Activated CD4-positive, alpha-beta T cell treated with anti-CD3 and anti-CD28 coated beads, Interleukin-2, amount 10 ng/mL, durations not matched to agents 7 days and 5 days (primary cell): ENCODE results near the gene VDR. TPM values are rescaled to one million over a fixed set of nuclear protein-coding genes. Genes with fewer than 3 reads are reported as not detected.
A peak's percentile ranks its signal among the peaks of the same experiment; 100 is the strongest.

Experiments used
- CTCF ChIA-PET: fragments of 350-600 bp; sonication (Branson Sonifier 250); formaldehyde crosslinking; loops from one replicate; lab custom pipeline; 2021; ENCODE audit warnings: antibody characterized with exemption; lab: Charles Lee
- POLR2A ChIA-PET: fragments of 350-600 bp; sonication (Branson Sonifier 250); formaldehyde crosslinking; loops from one replicate; lab custom pipeline; 2021; ENCODE audit warnings: antibody characterized with exemption; lab: Charles Lee
- DNase-seq: peaks from one replicate; pipeline ENCODE4 v3.0.0-alpha.2; 2020
- H3K27ac Mint-ChIP-seq: one replicate; pipeline ENCODE4 v1.8.0; 2021; ENCODE audit warnings: mild to moderate bottlenecking, moderate library complexity, mixed read lengths
- H3K27me3 Mint-ChIP-seq: one replicate; pipeline ENCODE4 v1.8.0; 2021; ENCODE audit warnings: mixed read lengths
- H3K36me3 Mint-ChIP-seq: one replicate; pipeline ENCODE4 v1.8.0; 2021; ENCODE audit warnings: low read depth, mixed read lengths
- H3K4me1 Mint-ChIP-seq: one replicate; pipeline ENCODE4 v1.8.0; 2021; ENCODE audit warnings: mixed read lengths
- H3K4me3 Mint-ChIP-seq: one replicate; pipeline ENCODE4 v1.8.0; 2021; ENCODE audit warnings: mild to moderate bottlenecking, moderate library complexity, mixed read lengths
- H3K9me3 Mint-ChIP-seq: one replicate; pipeline ENCODE4 v1.8.0; 2021; ENCODE audit warnings: mixed read lengths
- total RNA-seq, 2 experiments: library from RNA; stranded (reverse); gene quantifications; one replicate each; pipeline ENCODE4 v1.2.3, GENCODE V29; 2021

VDR gene
- total RNA-seq, 2 experiments from 2014 or later = 16.4 to 17.3 TPM

DNA sequence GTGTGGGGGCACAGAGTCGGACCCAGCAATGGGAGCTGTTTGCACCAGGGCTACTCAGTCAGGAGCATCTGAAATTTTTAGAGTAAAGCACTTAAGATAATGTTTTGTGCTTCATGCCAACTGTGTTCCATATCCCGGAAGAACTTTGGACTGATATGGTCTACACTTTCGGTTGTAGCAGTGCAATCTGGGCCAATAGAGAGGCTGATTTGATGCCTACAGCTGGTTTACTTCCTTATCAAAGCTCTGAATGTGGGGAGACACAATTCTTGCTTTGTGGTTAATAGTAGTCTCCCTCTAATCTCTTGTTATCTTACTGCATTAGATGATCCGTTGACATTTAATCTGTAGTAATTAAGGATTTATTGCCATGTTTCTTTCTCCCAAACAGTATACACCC lies 7.8 kb upstream of the VDR start:
- CTCF ChIA-PET = interaction anchor here (1.0 to 2.3 kb wide), 5 partner anchors 8 to 74 kb away, joined by 3 to 7 read pairs (median 4); partner anchors contain the start of genes TMEM106C and VDR
- POLR2A ChIA-PET = no interaction called here
- Mint-ChIP-seq H3K27me3 (peaks cover 47% of the 10 kb centered on the region), H3K9me3 (no peaks in the 10 kb centered on the region), H3K36me3 (no peaks in the 10 kb centered on the region), H3K4me1 (no peaks in the 10 kb centered on the region), H3K27ac (no peak overlapping the region), H3K4me3 (no peak overlapping the region)
- DNase-seq = no peak

DNA sequence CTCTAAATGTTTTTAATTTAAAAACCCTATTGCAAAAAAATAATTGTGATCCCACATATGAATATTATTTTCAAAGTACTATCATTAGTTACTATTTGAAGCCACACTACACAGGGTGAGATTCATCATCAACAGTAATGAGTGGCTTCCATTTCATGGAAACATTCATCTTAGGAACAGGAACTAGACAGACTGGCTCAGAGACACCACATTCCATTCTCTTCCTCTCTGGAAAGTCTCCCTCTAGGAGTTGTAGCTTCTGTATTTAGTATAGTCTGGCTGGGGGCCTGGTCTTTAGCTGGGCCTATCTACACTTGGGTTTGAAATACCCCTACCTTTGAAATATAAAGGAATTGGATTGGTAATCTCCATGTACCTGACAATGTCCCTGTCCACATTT lies 6.2 kb upstream of the VDR start:
- H3K27me3 Mint-ChIP-seq = peaks cover 53% of the 10 kb centered on the region
- H3K4me3 Mint-ChIP-seq = no peak overlapping the region
- no peak overlapping the region for H3K27ac Mint-ChIP-seq
- no peak for DNase-seq
- H3K36me3 Mint-ChIP-seq = no peaks in the 10 kb centered on the region
- H3K4me1 Mint-ChIP-seq = no peaks in the 10 kb centered on the region
- no peaks in the 10 kb centered on the region for H3K9me3 Mint-ChIP-seq
- POLR2A ChIA-PET = no interaction called here
- CTCF ChIA-PET = interaction anchor here (0.8 kb wide), 1 partner anchor 37 kb away, joined by 3 read pairs; no protein-coding TSS in a partner anchor

DNA sequence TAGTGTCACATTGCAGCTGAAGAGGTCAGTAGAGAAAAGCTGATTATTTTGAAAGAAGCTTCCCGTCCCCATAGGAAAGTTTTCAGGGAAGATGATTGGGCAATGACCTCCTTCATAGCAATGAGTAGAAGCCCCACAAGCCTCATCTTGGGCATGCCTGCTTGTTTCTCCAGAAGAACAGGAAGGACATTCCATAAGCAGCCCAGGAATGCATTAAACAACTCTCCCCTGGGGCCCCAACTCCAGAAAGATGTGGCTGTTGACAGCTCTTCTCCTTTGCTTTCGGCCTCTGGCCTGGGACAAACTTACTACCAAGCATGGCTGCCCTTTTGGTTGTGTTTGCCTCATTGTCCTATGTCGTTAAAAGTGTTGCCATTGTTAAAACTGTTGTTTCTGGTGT lies 5.7 kb upstream of the VDR start:
- H3K27me3 Mint-ChIP-seq = peaks cover 58% of the 10 kb centered on the region
- CTCF ChIA-PET = interaction anchor here (0.9 to 1.1 kb wide), 2 partner anchors 53 to 78 kb away, joined by 3 to 4 read pairs; partner anchors contain the start of gene TMEM106C
- H3K27ac Mint-ChIP-seq = no peak overlapping the region

DNA sequence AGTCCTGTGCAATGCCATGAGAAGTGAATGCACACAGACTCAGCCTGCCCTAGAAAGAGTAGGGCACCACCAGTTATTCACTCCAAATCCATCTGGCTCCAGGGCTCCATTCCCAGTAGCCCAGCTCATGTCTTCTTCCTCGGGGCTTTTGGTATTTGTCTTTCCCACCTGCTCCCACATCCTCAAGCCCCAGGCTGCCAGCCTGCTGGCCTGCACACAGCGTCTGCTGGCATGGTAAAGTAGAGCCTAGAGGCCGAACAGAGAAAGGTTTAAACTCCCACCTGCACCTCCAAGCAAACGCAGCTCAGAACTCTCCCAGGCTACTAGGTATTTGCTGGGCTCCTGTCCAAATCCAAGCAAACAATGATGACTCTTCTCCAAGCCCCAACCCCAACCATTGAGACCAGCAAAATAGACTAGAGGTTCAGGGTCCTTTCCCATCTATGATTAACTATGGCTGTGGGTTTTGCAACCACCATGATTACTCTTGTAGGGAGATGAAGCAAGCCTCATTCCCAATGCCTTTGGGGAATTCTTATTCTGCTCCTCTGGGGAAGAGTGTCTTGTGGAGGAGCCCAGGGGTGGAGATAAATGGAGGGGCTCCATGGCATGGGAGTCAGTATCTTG lies 5.2 kb upstream of the VDR start:
- Mint-ChIP-seq H3K9me3 (no peaks in the 10 kb centered on the region), H3K27me3 (peaks cover 59% of the 10 kb centered on the region), H3K36me3 (no peaks in the 10 kb centered on the region), H3K4me1 (peaks cover 4% of the 10 kb centered on the region), H3K4me3 (no peak overlapping the region), H3K27ac (no peak overlapping the region)
- DNase-seq = no peak
- ChIA-PET POLR2A (no interaction called here), CTCF (interaction anchor here (0.6 to 1.1 kb wide), 3 partner anchors 53 to 113 kb away, joined by 3 to 4 read pairs (median 3); partner anchors contain the start of gene TMEM106C)

More for the DNA sequence above, 5.7 kb upstream of the VDR start:
- Mint-ChIP-seq H3K4me1 (peaks cover 3% of the 10 kb centered on the region), H3K4me3 (no peak overlapping the region), H3K36me3 (no peaks in the 10 kb centered on the region), H3K9me3 (no peaks in the 10 kb centered on the region)
- POLR2A ChIA-PET = no interaction called here
- no peak for DNase-seq

GRCh38 chr12:47908738-47909137 lies 3.9 kb upstream of the VDR start:
- Mint-ChIP-seq H3K36me3 (no peaks in the 10 kb centered on the region), H3K4me1 (peaks cover 12% of the 10 kb centered on the region), H3K27me3 (peaks cover 53% of the 10 kb centered on the region), H3K9me3 (no peaks in the 10 kb centered on the region), H3K27ac (no peak overlapping the region), H3K4me3 (no peak overlapping the region)
- ChIA-PET CTCF (no interaction called here), POLR2A (no interaction called here)
- no peak for DNase-seq

GRCh38 chr12:47907851-47908454 lies 3.2 kb upstream of the VDR start:
- peaks cover 48% of the 10 kb centered on the region for H3K27me3 Mint-ChIP-seq
- H3K9me3 Mint-ChIP-seq = no peaks in the 10 kb centered on the region
- no peak overlapping the region for H3K27ac Mint-ChIP-seq
- H3K4me1 Mint-ChIP-seq = peaks cover 20% of the 10 kb centered on the region
- no peaks in the 10 kb centered on the region for H3K36me3 Mint-ChIP-seq
- POLR2A ChIA-PET = no interaction called here
- CTCF ChIA-PET = no interaction called here
- H3K4me3 Mint-ChIP-seq = no peak overlapping the region
- DNase-seq = no peak

DNA sequence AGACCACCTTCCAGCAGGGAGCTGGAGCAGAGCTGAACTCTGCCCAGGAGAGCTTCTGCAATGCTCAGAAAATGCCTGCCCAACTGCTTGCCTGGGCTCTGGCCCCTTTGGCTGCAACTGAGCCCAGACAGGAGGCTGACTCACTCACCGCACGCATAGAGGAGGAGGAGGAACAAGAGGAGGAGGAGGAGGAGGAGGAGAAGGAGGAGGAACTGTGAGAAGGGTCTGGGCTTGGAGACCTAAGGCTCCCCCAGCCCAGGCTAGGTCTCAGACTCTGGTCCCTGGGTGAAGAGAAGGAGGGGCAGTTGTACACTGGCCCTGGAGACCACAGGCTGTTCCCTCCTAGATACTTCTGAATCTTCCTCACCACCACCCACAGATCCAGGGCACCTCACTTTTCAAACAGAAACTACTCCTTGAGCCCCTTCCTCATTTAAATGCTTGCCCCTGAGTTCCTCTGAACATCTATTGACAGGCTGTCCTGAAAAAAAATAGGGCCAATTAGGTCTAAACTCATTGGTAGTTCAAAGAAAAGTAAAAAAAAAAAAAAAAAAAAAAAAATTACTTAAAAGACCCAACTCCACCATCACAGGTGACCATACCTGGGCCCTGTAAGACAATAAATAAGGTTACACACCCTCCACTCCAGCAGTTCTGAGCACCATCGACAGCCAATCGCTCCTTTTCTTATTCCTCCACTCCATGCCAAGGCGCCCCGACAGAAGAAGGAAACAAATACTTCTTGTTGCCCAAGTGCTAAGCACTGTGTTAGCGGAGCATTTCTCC lies 674 bp downstream of the VDR start:
- Mint-ChIP-seq H3K4me3 (peak overlapping the region; percentile 84), H3K4me1 (peaks cover 58% of the 10 kb centered on the region), H3K36me3 (peaks cover 3% of the 10 kb centered on the region), H3K27me3 (peaks cover 34% of the 10 kb centered on the region), H3K9me3 (no peaks in the 10 kb centered on the region), H3K27ac (peak overlapping the region; percentile 78)
- DNase-seq = peak; percentile 68
- CTCF ChIA-PET = interaction anchor here (0.7 to 14.6 kb wide), 8 partner anchors 9 to 66 kb away, joined by 3 to 170 read pairs (median 4); no protein-coding TSS in a partner anchor
- POLR2A ChIA-PET = interaction anchor here (1.5 kb wide), 1 partner anchor 21 kb away, joined by 5 read pairs; no protein-coding TSS in a partner anchor

GRCh38 chr12:47903151-47903611 lies 1.6 kb downstream of the VDR start:
- ChIA-PET CTCF (interaction anchor here (1.1 to 14.6 kb wide), 2 partner anchors 16 to 27 kb away, joined by 4 to 170 read pairs; no protein-coding TSS in a partner anchor), POLR2A (no interaction called here)
- Mint-ChIP-seq H3K27ac (peak overlapping the region; percentile 37), H3K9me3 (no peaks in the 10 kb centered on the region), H3K36me3 (peaks cover 9% of the 10 kb centered on the region), H3K27me3 (peaks cover 28% of the 10 kb centered on the region), H3K4me1 (peaks cover 67% of the 10 kb centered on the region), H3K4me3 (peak overlapping the region; percentile 84)
- DNase-seq = no peak

DNA sequence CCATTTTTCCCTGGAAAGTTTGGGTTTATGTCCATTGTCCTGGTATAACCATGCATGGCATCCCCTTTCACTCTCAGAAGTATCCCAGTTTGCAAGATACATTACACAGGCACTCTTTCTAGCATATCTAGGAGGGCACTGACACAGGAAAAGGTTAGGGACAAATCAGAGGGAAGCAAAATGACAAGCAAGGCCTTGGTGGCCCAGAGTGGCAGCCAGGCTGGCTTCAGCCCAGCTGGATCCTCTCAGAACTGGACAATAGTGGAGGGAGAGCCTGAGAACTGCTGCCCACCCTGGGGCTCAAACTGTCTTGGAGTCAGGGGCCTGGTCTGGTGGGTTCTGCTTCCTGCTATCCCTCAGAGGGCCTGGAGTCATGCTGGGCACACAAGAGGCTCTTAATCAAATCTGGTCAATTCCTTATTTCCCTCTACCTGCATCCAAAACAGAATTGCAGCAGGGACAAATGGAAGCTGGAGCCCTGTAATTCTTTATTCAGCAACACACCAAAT lies 2.6 kb downstream of the VDR start:
- peaks cover 19% of the 10 kb centered on the region for H3K27me3 Mint-ChIP-seq
- POLR2A ChIA-PET = no interaction called here
- no peak for DNase-seq
- H3K9me3 Mint-ChIP-seq = no peaks in the 10 kb centered on the region
- CTCF ChIA-PET = interaction anchor here (1.1 to 14.6 kb wide), 2 partner anchors 15 to 28 kb away, joined by 4 to 170 read pairs; no protein-coding TSS in a partner anchor
- peaks cover 70% of the 10 kb centered on the region for H3K4me1 Mint-ChIP-seq
- H3K36me3 Mint-ChIP-seq = peaks cover 10% of the 10 kb centered on the region
- H3K27ac Mint-ChIP-seq = peak overlapping the region; percentile 64
- no peak overlapping the region for H3K4me3 Mint-ChIP-seq

- no peak for DNase-seq
- peak overlapping the region; percentile 8 for H3K4me3 Mint-ChIP-seq
- peaks cover 14% of the 10 kb centered on the region for H3K27me3 Mint-ChIP-seq
- ChIA-PET CTCF (interaction anchor here (14.6 kb wide), 1 partner anchor 14 kb away, joined by 170 read pairs; no protein-coding TSS in a partner anchor), POLR2A (no interaction called here)
- peaks cover 74% of the 10 kb centered on the region for H3K4me1 Mint-ChIP-seq
- H3K9me3 Mint-ChIP-seq = no peaks in the 10 kb centered on the region
- peak overlapping the region; percentile 64 for H3K27ac Mint-ChIP-seq
- peaks cover 15% of the 10 kb centered on the region for H3K36me3 Mint-ChIP-seq
These were observed 3.1 kb downstream of the VDR start for GRCh38 chr12:47901718-47902093.

DNA sequence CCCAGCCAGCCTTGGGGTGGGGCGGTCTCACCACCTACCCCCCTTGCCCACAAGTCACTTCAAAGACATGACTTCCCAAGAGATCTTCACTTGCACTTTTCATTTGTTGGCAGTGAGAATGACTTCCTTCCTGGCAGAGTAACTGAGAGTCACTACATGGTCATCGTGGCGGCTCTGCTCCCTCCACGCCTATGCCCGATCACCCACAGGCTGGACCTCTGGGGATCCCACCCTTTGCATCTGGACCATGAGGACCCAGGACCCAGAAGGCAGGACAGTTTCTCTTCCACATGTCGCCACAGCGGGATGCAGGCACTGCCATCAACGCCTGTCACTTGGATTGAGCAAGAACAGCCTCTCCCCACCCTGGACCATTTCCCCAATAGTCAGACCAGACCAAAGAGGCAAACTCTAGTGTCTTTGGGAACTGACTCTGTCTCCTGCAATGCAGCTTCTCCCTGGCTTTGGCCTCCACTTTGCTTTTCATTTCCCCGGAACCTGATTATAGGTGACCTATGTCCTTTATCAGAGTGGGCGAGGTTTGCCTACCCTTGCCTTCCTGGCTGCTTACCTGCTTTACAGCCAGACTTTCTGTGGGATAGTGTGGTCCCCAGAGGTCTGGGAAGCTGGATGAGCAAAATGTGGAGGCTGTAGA lies 3.6 kb downstream of the VDR start:
- H3K27me3 Mint-ChIP-seq = peaks cover 9% of the 10 kb centered on the region
- peaks cover 80% of the 10 kb centered on the region for H3K4me1 Mint-ChIP-seq
- H3K9me3 Mint-ChIP-seq = no peaks in the 10 kb centered on the region
- no peak for DNase-seq
- peak overlapping the region; percentile 32 for H3K27ac Mint-ChIP-seq
- H3K36me3 Mint-ChIP-seq = peaks cover 16% of the 10 kb centered on the region
- peak overlapping the region; percentile 8 for H3K4me3 Mint-ChIP-seq
- ChIA-PET POLR2A (no interaction called here), CTCF (interaction anchor here (14.6 kb wide), 1 partner anchor 14 kb away, joined by 170 read pairs; no protein-coding TSS in a partner anchor)
